GM23338 (cell line): ENCODE measurements around the gene PGAP3. TPM values are rescaled to one million over a fixed set of nuclear protein-coding genes. Genes with fewer than 3 reads are reported as not detected.

Source experiments
- ATAC-seq: fragments of 200-7000 bp; cut with Tn5 transposase; 3 replicates; pipeline ENCODE4 v1.9.1; 2020
- DNase-seq: peaks from one replicate; pipeline ENCODE4 v3.0.0-alpha.2; 2015; ENCODE audit warnings: low spot score
- H2AFZ ChIP-seq: fragments of 200-600 bp; sonication (generic); 2 replicates; pipeline ENCODE4 v1.8.0; 2016; ENCODE audit warnings: antibody characterized with exemption, mild to moderate bottlenecking, moderate library complexity
- H3F3A ChIP-seq: fragments of 200-600 bp; sonication (generic); replicated peaks from 2 replicates; pipeline ENCODE4 v1.8.0; 2017; ENCODE audit warnings: antibody characterized with exemption, mixed run types, low read depth
- H3K27ac ChIP-seq: fragments of 200-600 bp; sonication (generic); 2 replicates; pipeline ENCODE4 v1.6.1; 2016; ENCODE audit warnings: low read depth
- H3K27me3 ChIP-seq: fragments of 200-600 bp; sonication (generic); 2 replicates; pipeline ENCODE4 v1.8.0; 2016; ENCODE audit warnings: mild to moderate bottlenecking, mixed run types, moderate library complexity; ENCODE audit not compliant: insufficient read depth
- H3K36me3 ChIP-seq: fragments of 200-600 bp; sonication (generic); 2 replicates; pipeline ENCODE4 v1.8.0; 2016; ENCODE audit warnings: mild to moderate bottlenecking; ENCODE audit not compliant: insufficient read depth
- H3K4me1 ChIP-seq: fragments of 200-600 bp; sonication (generic); 2 replicates; pipeline ENCODE4 v1.8.0; 2016; ENCODE audit warnings: mild to moderate bottlenecking, moderate library complexity; ENCODE audit not compliant: insufficient read depth
- H3K4me2 ChIP-seq: fragments of 200-600 bp; sonication (generic); 2 replicates; pipeline ENCODE4 v1.7.1; 2017; ENCODE audit warnings: mixed run types
- H3K4me3 ChIP-seq: fragments of 200-600 bp; sonication (generic); 2 replicates; pipeline ENCODE4 v1.6.1; 2016; ENCODE audit warnings: mixed run types
- H3K79me2 ChIP-seq: fragments of 200-600 bp; sonication (generic); replicated peaks from 2 replicates; pipeline ENCODE4 v1.8.0; 2017; ENCODE audit warnings: mild to moderate bottlenecking; ENCODE audit not compliant: insufficient read depth
- H3K9me2 ChIP-seq: fragments of 200-600 bp; sonication (generic); 2 replicates; pipeline ENCODE4 v1.8.0; 2017; ENCODE audit not compliant: insufficient read depth
- H4K20me1 ChIP-seq: fragments of 200-600 bp; sonication (generic); replicated peaks from 2 replicates; pipeline ENCODE4 v1.8.0; 2017; ENCODE audit warnings: mild to moderate bottlenecking; ENCODE audit not compliant: insufficient read depth
- H3K27ac Mint-ChIP-seq: 2 replicates; pipeline ENCODE4 v1.8.0; 2020; ENCODE audit warnings: inconsistent platforms, mild to moderate bottlenecking, moderate library complexity, mixed read lengths
- H3K27me3 Mint-ChIP-seq: 3 replicates; pipeline ENCODE4 v1.8.0; 2022; ENCODE audit warnings: low read depth, mild to moderate bottlenecking, moderate library complexity, mixed read lengths, inconsistent platforms; ENCODE audit not compliant: insufficient read depth, poor library complexity
- H3K36me3 Mint-ChIP-seq: 3 replicates; pipeline ENCODE4 v1.8.0; 2021; ENCODE audit warnings: low read depth, mild to moderate bottlenecking, inconsistent platforms, moderate library complexity, mixed read lengths
- H3K4me1 Mint-ChIP-seq: 3 replicates; pipeline ENCODE4 v1.8.0; 2020; ENCODE audit warnings: mild to moderate bottlenecking, inconsistent platforms, mixed read lengths
- H3K4me3 Mint-ChIP-seq: 3 replicates; pipeline ENCODE4 v1.8.0; 2021; ENCODE audit warnings: moderate library complexity, mild to moderate bottlenecking, inconsistent platforms, mixed read lengths
- H3K9me3 Mint-ChIP-seq: 3 replicates; pipeline ENCODE4 v1.8.0; 2020; ENCODE audit warnings: moderate library complexity, mild to moderate bottlenecking, inconsistent platforms, mixed read lengths
- CREB1 ChIP-seq: fragments of 250-450 bp; sonication (Bioruptor Pico); IDR thresholded peaks from 2 replicates; pipeline ENCODE4 v1.5.0; 2020; ENCODE audit warnings: low read depth, mild to moderate bottlenecking, moderate library complexity
- EZH2 ChIP-seq: fragments of 200-600 bp; sonication (generic); IDR thresholded peaks from one replicate; pipeline ENCODE4 v1.8.0; 2017; ENCODE audit warnings: antibody characterized with exemption, mild to moderate bottlenecking, low read depth; ENCODE audit not compliant: unreplicated experiment
- JUNB ChIP-seq: IDR thresholded peaks from one replicate; pipeline ENCODE4 v1.6.1; 2016; ENCODE audit warnings: antibody characterized with exemption; ENCODE audit not compliant: unreplicated experiment
- NANOG ChIP-seq: IDR thresholded peaks from 2 replicates; pipeline ENCODE4 v1.6.1; 2016; ENCODE audit warnings: antibody characterized with exemption, borderline replicate concordance
- POLR2AphosphoS5 ChIP-seq: IDR thresholded peaks from 2 replicates; pipeline ENCODE4 v1.6.1; 2016; ENCODE audit warnings: antibody characterized with exemption, low read depth
- REST ChIP-seq: IDR thresholded peaks from one replicate; pipeline ENCODE4 v1.6.1; 2018; ENCODE audit warnings: antibody characterized with exemption; ENCODE audit not compliant: unreplicated experiment
- STAT1 ChIP-seq: IDR thresholded peaks from one replicate; pipeline ENCODE4 v1.6.1; 2016; ENCODE audit warnings: antibody characterized with exemption; ENCODE audit not compliant: unreplicated experiment
- ZNF114 ChIP-seq: fragments of 250-450 bp; sonication (Bioruptor Pico); IDR thresholded peaks from 2 replicates; pipeline ENCODE4 v1.5.0; 2020; ENCODE audit warnings: mild to moderate bottlenecking, moderate library complexity
- polyA plus RNA-seq: library from polyadenylated mRNA; unstranded; fragments of >200 nt; fragmentation: Nextera tagmentation; extraction: Ambion mirVana; gene quantifications from 2 replicates; pipeline ENCODE4 v1.2.1, GENCODE V29; 2016
- total RNA-seq: library from RNA; depleted of rRNA; stranded (reverse); fragments of >200 nt; shearing (Covaris generic); gene quantifications from 2 replicates; pipeline ENCODE4 v1.2.3, GENCODE V29; 2014
- TF ChIP-seq, protein P1 (sequence below): fragments of 250-450 bp; sonication (Bioruptor Pico); IDR thresholded peaks from 2 replicates; pipeline ENCODE4 v1.5.0; 2020; ENCODE audit warnings: mild to moderate bottlenecking, moderate library complexity

PGAP3 gene
- total and polyA plus RNA-seq, 2 experiments from 2014 or later, result 7.0 to 10.7 TPM

GRCh38 chr17:39709998-39710964 lies 22.4 kb upstream of the PGAP3 start (continued):
- no peak for TF ChIP-seq REST

DNA sequence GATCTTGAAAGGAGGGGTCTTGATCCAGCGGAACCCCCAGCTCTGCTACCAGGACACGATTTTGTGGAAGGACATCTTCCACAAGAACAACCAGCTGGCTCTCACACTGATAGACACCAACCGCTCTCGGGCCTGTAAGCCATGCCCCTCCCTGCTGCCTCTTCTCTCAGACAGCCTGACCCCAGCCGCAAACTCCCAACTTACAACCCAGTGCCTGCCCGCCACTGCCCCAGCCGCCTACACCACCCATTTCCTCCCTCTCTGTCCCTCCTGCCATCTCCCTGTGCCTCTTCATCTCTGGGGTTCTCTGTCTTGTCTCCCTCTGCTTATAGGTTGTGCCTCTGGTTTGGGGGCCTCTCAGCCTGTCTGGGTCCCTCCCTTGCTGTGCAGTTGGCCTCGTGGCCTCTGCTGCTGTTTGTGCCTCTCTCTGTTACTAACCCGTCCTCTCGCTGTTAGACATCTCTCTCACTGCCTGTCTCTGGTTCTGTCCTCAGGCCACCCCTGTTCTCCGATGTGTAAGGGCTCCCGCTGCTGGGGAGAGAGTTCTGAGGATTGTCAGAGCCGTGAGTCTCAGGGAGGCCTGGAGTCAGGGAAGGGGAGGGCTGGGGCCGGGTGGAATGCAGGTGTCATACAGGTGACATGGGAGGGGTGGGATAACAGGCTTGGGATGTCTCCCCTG lies 21.6 kb upstream of the PGAP3 start:
- H3K9me3 Mint-ChIP-seq, result no peaks in the 10 kb centered on the region
- H3K4me1 Mint-ChIP-seq, result peaks cover 18% of the 10 kb centered on the region
- Histone ChIP-seq H3K9me2 (no peaks in the 10 kb centered on the region), H3F3A (0 out of 2 replicates have a peak, but pooled peaks cover 2% of the 10 kb centered on the region), H3K27me3 (no peaks in the 10 kb centered on the region), H3K27ac (no peak overlapping the region), H3K4me1 (peaks cover 13% of the 10 kb centered on the region), H4K20me1 (peaks cover 29% of the 10 kb centered on the region), H3K4me3 (no peak overlapping the region), H2AFZ (no peak overlapping the region), H3K36me3 (peaks cover 36% of the 10 kb centered on the region), H3K4me2 (no peak overlapping the region), H3K79me2 (peaks cover 30% of the 10 kb centered on the region)
- ATAC-seq (no peak), DNase-seq (no peak)
- peaks cover 6% of the 10 kb centered on the region for H3K27me3 Mint-ChIP-seq
- peaks cover 77% of the 10 kb centered on the region for H3K36me3 Mint-ChIP-seq
- H3K27ac Mint-ChIP-seq, result peak overlapping the region; percentile 28
- no peak overlapping the region for H3K4me3 Mint-ChIP-seq
- TF ChIP-seq, protein P1, sequence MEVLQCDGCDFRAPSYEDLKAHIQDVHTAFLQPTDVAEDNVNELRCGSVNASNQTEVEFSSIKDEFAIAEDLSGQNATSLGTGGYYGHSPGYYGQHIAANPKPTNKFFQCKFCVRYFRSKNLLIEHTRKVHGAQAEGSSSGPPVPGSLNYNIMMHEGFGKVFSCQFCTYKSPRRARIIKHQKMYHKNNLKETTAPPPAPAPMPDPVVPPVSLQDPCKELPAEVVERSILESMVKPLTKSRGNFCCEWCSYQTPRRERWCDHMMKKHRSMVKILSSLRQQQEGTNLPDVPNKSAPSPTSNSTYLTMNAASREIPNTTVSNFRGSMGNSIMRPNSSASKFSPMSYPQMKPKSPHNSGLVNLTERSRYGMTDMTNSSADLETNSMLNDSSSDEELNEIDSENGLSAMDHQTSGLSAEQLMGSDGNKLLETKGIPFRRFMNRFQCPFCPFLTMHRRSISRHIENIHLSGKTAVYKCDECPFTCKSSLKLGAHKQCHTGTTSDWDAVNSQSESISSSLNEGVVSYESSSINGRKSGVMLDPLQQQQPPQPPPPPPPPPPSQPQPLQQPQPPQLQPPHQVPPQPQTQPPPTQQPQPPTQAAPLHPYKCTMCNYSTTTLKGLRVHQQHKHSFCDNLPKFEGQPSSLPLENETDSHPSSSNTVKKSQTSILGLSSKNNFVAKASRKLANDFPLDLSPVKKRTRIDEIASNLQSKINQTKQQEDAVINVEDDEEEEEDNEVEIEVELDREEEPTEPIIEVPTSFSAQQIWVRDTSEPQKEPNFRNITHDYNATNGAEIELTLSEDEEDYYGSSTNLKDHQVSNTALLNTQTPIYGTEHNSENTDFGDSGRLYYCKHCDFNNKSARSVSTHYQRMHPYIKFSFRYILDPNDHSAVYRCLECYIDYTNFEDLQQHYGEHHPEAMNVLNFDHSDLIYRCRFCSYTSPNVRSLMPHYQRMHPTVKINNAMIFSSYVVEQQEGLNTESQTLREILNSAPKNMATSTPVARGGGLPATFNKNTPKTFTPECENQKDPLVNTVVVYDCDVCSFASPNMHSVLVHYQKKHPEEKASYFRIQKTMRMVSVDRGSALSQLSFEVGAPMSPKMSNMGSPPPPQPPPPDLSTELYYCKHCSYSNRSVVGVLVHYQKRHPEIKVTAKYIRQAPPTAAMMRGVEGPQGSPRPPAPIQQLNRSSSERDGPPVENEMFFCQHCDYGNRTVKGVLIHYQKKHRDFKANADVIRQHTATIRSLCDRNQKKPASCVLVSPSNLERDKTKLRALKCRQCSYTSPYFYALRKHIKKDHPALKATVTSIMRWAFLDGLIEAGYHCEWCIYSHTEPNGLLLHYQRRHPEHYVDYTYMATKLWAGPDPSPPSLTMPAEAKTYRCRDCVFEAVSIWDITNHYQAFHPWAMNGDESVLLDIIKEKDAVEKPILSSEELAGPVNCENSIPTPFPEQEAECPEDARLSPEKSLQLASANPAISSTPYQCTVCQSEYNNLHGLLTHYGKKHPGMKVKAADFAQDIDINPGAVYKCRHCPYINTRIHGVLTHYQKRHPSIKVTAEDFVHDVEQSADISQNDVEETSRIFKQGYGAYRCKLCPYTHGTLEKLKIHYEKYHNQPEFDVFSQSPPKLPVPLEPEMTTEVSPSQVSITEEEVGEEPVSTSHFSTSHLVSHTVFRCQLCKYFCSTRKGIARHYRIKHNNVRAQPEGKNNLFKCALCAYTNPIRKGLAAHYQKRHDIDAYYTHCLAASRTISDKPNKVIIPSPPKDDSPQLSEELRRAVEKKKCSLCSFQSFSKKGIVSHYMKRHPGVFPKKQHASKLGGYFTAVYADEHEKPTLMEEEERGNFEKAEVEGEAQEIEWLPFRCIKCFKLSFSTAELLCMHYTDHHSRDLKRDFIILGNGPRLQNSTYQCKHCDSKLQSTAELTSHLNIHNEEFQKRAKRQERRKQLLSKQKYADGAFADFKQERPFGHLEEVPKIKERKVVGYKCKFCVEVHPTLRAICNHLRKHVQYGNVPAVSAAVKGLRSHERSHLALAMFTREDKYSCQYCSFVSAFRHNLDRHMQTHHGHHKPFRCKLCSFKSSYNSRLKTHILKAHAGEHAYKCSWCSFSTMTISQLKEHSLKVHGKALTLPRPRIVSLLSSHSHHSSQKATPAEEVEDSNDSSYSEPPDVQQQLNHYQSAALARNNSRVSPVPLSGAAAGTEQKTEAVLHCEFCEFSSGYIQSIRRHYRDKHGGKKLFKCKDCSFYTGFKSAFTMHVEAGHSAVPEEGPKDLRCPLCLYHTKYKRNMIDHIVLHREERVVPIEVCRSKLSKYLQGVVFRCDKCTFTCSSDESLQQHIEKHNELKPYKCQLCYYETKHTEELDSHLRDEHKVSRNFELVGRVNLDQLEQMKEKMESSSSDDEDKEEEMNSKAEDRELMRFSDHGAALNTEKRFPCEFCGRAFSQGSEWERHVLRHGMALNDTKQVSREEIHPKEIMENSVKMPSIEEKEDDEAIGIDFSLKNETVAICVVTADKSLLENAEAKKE (CRISPR knock-in tag), result no peak
- no peak for TF ChIP-seq POLR2AphosphoS5
- no peak for TF ChIP-seq ZNF114 (CRISPR knock-in tag)
- TF ChIP-seq STAT1, result no peak
- no peak for TF ChIP-seq EZH2
- no peak for TF ChIP-seq CREB1 (CRISPR knock-in tag)
- TF ChIP-seq NANOG, result no peak
- no peak for TF ChIP-seq REST
- TF ChIP-seq JUNB, result no peak
